Measurements from ENCODE around the gene SAE1.

SAE1 gene

DNA sequence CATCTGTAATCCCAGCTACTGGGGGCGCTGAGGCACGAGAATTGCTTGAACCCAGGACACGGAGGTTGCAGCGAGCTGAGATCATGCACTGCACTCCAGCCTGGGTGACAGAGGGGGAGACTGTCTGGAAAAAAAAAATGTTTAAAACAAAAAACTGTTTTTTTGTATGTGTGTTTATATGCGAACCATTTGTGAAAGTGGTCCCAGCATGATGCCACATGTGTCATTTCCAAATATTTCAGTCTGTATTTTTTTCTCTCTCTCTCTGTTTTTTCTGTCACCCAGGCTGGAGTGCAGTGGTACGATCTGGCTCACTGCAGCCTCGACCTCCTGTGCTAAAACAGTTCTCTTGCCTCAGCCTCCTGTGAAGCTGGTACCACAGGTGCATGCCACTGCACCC lies 37.4 kb downstream of the SAE1 start:
- no peak for DNase-seq

DNA sequence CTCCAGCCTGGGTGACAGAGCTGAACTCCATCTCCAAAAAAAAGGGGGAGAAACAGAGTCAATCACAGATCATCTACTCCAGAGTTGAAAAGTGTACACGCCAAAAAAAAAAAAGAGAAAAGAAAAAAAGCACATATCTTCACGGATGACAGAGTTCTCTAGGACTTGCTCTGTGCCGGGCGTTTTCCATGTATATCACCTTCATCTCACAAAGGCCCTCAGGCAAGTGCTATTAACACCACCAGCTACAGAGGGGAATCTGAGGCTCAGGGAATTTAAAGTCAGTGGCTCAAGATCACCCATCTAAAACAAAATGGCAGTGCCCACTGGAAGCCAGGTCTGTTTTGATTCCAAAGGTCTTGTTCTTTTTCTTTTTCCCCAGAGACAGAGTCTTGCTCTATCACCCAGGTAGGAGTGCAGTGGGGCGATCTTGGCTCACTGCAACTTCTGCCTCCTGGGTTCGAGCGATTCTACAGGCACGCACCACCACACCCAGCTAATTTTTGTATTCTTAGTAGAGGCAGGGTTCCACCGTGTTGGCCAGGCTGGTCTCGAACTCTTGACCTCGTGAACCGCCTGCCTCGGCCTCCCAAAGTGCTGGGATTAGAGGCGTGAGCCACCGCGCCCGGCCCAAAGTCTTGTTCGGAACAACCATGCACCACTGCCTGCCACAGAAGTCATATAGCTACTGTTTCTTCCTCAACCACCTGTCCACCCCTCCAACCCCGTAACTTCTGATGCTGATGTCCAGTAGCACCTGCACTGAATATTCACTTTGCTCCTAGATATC lies 42.2 kb downstream of the SAE1 start:
- no peak for DNase-seq

DNA sequence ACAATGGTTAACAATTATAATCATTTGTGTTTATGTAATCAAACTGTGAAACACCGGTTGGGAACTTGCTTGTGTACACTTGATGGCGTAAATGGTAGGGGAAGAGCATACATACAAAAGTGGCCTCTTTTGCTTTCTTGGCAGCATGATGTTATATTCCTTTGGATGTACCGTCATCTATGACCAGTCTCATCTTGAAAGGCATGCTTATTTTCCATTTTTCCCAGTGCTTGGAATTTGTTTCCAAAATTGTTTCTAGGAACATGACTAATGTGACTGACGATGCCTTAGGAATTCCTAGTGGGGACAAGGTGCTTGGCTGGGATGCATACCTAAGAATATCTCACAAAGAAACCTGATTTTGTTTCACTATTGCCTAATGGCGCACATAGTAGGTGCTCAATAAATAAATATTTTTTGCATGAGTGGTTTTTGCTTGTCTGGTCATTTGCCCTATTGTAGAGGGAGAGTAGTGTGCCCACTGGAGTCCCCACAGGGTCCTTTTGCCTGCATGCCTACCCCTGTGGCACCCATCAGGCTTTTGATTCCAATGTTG lies 45.5 kb downstream of the SAE1 start:
- no peak for DNase-seq

DNA sequence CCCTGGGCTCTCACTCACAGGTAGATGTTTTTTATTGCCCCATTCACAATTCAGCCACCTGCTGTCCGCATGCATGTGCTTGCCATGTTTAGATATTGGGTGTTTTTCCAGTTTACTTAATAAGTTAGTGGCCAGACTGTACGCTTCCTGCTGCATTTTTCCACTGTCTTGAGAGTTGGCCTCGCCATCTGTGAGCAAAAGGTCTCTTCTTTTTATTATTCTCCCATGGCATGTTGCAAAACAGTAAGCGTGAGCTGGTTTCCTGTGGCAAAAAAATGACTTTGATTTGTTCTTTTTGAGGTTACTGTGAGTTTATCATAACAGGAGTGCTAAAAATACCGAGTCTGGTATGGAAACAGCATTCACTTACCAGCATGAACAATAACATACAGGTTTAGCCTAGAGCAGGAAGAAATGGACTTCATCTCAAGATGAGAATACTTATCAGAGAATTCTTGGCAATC lies 46.0 kb downstream of the SAE1 start:
- DNase-seq = no peak

DNA sequence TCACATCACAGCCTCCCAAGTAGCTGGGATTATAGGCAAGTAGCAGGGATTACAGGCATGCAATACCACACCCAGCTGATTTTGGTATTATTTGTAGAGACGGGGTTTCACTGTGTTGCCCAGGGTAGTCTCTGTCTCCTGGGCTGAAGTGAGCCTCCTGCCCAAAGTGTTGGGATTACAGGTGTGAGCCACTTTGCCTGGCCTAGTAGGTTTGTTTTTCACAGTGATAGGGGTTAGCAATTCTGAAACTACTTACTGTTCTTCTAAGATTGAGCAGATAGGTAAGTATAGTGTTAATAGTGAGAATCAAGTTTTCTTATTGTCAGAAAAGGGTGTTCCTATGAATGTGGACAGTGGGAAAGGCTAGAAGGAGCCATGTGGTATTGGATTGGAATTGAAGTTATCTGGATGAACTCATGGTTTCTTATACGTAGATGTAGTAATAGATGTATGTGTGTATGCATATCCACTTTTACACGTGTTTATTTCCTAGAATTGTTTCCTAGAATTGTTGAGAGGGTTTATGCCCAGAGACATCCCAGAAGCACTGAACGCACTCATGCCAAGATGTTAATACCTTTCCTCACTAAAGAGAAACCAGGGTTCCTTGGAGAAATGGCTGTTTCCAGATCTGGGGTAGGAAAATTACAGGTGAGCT lies 49.1 kb downstream of the SAE1 start:
- no peak for DNase-seq

DNA sequence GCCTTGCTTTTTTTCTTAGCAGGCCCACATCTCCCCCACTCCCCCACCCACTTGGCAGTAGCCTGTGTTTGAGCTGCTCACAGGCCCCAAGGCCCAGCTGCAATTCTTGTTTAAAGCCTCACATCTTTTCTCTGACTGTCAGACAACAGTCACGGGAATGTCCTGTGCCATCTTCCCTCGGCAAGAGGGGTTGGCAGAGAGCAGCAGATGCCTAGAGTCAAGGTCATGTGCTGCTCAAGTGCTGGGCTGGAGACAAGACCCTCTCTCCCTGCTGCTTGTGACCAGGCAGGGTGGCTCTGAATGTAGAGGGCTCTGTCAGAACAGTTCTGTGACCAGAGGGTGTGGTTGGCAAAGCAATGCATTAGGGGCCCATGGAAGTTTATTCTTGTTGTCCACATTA lies 53.0 kb downstream of the SAE1 start:
- no peak for DNase-seq

DNA sequence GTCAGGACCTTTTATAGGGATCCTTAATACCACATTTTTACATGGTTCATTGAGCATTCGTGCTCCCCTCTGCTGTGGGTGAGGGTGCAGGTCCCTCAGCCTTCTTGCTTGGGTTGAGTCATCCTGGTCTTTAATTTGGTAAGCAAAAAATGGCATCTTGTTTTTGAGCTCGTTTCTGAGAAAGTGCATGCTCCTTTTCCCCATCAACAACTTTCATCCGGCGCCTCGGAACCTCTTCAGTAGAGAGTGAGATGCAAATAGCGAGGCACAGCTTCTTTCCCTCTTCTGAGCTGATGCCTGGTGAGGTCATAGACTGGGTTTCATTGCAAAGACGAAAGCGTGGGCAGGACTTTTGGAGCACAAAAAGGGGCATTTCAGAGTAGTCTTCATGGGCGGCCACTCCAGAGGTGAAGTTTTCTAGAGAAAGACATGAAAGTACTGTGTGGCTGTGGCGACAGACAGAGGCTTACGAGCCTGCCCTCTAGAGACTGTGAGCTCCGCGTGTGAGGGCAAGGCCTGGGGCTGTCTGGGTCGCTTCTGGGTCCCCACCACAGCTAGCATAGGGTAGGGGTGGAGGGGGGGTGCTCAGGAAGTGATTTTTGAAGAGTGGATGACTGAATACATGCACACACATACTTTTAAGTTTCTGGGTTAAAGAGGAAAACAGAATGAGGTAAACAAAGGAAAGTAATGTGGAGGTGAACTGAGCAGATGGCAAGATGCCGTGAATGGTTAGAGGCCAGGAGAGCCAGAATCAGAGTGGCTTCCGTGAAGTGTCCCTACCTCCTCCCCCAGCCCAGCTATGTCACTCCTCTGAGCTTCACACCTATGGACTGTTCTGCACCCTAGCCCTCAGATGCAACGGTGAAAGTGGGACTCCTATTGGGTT lies 56.1 kb downstream of the SAE1 start:
- DNase-seq = no peak

DNA sequence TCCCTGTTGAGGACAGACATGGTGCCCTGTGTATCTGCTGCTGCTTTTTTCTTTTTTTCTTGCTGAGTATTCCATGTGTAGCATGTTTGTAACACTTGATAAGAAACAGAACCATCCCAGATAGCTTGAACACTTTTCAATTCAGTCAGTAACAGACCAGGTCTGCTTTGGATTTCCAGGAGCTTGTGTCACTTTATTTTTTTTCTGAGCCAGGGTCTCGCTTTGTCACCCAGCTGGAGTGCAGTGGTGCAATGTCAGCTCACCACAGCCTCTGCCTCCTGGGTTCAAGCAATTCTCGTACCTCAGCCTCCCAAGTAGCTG lies 56.7 kb downstream of the SAE1 start:
- DNase-seq = no peak

DNA sequence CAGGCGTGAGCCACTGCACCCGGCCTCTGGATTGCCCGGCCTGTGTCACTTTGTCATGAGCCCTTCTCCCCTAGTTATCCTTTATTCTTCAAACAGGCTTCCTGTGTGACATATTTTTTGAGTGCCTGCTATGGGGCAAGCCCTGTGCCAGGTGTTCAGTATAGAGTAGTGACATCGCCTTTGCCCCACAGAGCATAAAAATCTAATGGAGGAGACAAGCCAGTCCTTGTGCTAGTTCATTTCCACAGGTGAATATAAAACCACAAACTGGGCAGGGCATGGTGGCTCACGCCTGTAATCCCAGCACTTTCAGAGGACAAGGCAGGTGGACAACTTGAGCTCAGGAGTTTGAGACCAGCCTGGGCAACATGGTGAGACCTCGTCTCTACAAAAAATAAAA lies 57.2 kb downstream of the SAE1 start:
- no peak for DNase-seq

DNA sequence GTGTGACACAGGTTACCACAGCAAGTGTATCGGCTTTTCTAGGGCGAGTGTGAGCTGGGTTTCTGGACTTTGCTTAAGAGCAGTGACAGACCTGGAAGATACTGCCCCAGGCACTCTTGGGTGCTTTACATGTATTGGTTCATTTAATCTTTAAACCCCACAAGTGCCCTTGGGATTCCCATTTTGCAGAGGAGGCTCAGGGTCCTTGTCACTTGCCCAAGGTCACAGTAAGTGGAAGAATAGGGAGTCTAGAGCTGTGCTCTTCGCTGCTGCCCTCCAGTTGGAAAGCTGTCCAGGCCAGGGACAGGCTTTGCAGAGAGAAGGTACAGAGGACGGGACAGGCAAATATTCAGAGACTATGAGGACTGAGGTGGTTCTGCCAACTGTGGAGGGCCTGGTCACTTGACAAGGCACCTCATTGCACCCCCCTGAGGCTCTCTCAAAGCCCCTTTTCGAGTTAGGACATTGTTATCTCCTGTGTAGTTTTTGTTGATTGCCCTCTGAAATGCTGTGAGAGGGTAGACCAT lies 57.9 kb downstream of the SAE1 start:
- no peak for DNase-seq

DNA sequence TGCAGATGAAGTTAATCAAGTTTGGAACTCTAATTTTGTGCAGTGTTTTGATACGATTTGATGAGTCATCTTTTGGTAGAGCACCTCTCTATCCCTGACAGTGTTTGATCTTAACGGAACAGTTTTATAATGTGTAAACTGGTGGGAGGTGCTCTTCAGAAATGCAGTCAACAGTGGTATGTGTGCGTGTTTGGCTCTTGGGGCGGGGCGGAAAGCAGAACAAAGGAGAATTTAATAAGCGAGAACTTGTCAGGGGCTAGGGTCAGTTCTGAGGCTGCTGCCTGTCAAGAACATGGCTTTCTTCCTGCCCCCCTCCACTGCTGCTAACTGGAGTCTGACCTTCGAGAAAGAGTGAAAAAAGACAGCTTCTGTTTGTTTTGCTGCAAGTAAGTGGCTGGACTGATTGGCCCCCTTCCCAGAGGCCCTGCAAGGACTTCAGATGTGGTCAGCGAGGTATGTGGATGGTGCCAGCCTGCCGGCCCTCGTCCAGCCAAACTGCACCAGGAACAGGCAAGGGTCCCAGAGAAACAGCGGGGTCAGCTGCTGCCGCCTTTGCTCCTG lies 59.6 kb downstream of the SAE1 start:
- peak; percentile 21 for DNase-seq

DNA sequence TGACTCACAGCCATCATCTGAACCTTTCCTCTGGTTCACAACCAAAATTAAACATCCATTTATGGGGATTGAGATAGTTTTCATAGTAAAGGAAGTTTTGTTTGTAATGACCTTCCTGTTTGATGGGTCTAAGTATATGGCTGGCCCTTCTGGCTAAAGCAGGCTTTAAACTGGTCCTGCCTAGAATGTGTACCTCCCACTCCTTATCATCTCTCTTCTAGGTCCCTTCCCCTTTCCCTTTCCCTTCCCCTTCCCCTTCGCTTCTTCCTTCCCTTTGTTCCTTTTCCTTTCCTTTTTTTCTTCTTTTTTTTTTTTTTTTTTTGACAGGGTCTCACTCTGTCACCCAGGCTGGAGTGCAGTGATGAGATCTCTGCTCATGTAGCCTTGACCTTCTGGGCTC lies 64.8 kb downstream of the SAE1 start:
- no peak for DNase-seq

DNA sequence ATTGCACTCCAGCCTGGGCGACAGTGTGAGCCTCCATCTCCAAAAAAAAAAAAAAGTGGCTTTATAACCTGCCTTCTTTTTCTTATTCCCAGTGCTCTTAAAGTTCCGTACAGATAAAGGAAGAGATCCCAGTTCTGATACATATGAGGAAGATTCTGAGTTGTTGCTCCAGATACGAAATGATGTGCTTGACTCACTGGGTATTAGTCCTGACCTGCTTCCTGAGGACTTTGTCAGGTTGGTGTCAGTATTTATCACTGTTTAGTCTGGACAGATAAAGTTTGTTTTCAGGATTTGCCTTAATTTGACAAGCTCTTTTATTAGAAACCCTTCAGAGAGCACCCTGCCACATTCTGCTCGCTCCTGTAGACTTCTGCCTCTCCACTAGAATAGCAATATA lies 66.5 kb downstream of the SAE1 start:
- DNase-seq = no peak

DNA sequence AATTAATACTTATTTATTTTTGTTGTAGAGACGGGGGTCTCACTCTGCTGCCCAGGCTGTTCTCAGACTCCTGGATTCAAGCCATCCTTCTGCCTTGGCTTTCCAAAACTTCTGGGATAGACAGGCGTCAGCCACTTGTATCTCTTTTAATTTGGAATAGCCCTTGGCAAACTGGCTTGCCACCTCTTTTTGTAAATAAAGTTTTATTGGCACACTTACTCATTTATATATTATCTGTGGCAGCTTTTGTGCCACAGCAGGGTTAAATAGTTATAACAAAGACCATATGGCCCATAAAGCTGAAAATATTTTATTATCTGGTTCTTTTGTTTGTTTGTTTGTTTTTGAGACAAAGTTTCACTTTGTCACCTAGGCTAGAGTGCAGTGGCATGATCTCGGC lies 69.9 kb downstream of the SAE1 start:
- DNase-seq = no peak

DNA sequence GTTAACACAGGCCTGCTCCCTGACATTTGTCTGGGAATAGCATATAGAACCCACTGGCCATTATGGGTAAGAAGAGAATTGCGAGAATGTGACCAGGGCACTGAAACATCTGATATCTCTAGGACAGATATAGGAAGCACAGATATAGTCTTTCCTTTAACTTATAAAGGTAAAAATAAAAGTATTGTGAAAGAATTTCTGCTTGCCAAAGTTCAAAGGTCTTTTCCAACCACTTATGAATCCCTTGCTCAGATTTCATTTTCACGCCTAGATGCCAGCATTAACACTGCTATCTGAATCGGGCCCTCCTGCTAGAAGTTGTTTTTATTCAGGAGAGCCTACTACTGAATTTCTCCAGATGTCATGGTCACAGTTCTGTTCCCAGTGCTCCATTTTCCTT lies 72.6 kb downstream of the SAE1 start:
- no peak for DNase-seq

DNA sequence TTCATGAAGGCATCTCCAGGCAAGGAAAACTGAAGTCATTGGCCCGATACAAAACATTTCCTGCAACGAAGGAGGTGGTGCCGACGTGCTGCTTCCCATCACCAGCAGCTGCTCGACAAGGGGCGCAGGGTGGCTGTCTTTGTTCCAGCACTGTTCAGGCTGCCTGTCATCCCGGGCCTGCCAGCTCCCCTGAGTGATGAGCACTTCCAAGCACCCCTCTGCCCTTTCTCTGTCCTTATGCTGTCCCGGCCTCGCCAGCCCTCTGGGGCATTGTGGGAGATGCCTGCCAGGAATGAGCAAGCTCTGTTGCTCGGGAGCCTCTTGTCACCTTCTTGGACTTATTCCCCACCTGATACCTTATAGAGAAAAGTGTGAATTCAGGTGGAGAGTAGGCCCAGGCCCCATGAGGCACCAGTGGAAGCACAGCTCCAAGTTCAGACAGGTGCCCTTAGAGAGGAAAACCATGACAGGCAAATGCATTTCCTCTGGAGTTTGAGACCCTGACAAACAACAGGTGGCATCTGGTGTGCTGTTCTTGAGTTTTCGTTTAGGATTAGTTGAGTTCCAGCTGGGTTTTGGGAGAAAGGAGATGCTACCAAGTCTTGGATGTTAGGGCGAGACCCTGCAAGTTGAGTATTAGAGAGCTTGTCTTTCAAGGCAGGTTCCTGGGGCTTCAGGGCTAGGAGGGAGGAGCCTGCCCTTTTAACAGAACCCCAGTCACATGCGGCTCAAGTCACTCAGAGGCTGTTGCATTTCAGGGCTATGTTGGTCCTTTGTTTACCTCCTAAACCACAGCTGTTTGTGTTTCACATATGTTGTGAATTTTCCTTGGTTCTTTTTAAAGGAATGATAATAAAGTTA lies 78.9 kb downstream of the SAE1 start:
- no peak for DNase-seq

DNA sequence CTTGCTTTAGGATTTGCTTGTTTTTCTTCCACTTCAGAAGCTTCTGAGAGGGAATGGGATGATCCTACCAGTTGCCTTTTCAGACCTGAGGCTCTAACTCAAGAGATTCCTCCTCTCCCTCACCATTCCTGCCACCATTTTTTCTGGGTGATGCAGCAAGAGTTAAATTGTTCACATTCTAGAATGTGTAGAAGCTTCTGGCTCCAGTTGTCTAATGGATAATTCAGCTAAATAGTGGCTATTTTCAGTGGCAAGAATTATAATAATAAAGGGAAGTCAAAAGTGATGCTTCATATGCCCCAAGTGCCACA lies 79.5 kb downstream of the SAE1 start:
- DNase-seq = no peak

DNA sequence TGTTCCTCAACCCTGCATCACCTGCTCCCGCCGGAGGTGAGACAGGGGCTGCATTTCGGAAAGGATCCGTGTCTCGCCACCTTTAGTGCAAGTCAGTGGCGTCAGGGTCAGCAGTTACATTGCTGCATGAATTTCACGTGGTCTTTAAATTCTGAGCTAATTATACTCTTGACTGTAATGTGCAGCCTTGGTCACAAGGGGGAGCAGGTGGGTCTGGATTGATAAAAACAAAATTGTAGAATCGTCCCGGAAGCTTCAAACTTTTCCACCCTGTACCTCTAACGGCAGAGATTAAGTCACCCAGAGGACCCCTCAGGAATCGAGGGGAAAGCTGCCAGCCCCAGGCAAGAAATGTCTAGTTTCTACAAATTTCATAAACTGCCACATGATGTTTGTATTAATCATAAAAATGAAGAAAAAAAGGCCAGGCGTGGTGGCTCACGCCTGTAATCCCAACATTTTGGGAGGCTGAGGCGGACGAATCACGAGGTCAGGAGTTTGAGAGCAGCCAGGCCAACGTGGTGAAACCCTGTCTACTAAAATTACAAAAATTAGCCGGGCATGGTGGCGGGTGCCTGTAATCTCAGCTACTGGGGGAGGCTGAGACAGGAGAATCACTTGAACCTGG lies 80.2 kb downstream of the SAE1 start:
- DNase-seq = peak; percentile 94

DNA sequence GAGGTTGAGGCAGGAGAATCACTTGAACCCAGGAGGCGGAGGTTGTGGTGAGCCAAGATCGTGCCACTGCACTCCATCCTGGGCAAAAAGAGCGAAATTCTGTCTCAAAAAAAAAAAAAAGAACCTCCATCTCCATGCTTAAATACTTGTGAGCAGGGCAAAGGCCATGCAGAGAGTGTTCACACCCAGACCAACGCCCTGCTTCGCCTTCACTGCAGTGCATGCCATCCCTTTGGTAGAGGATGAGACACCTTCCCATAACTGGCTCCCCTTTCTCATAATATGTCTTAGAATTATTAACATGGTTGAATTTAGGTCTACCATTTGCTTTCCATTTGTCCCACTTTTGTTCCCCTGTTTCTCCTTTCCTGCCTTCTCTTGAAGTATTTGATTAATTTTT lies 84.9 kb downstream of the SAE1 start:
- DNase-seq = no peak

DNA sequence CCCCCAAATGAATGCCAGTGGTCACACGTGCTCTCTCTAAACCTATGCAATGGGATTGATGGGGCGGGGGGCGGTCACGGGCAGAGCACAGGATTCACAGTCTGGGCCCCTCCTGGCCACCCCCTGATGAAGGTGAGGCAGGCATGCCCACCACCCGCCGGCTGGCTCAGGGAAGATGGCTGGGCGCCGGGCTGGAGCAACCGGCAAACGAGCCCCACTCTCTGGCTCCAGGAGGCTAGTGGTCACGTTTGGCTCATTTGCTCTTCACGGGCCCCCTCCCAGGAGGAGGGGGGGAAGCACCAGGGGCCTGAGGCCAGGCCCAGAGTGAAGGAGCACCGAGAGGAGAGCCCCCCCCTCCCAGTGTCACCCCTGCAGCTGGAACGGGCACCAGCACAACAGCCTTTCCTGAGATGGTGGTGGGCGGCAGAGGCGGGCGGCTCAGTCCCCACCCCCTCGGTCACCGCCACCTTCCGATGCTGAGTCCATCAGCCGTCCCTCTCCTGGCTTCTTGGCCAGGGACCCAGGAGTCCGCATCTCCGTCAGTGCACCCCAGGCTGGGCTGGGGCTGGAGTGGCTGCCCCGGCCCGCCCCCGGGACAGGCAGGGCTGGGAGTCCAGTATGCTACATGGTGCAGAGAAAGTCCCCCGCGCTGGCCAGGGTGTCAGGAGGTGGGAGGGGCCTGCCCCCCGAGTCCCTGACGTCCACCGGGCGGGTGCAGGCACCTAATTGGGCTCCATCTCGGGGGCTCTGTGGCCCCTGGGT lies 90.6 kb downstream of the SAE1 start:
- no peak for DNase-seq

DNA sequence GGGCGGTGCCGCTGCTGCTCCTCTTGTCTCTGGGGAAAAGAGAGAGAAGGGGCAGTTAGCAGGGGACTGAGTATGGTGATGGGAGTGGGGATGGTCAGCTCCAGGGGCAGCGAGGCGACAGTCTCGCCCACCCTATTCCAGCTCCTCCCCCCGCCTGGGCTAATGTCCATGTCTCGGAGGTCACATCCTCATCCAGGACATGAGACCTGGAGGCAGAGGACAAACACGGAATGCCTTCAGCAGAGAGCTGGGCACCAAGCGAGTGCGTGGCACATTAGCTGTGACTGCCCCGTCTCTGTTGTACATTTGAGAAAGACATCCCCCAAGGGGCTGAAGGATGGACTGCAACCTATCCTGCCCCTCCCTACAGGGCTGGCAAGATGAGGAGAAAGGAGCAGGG lies 91.3 kb downstream of the SAE1 start:
- no peak for DNase-seq

Data from hematopoietic multipotent progenitor cell treated with erythropoietin and hydrocortisone succinate and interleukin-3 and kit ligand, for 6 days (in vitro differentiated cells).